Uterus (tissue), 4 donors: ENCODE data around the gene GRWD1. TPM values are rescaled to one million over a fixed set of nuclear protein-coding genes. Genes with fewer than 3 reads are reported as not detected.

Experiments
- DNase-seq, 2 donors: peaks; one replicate each; pipeline ENCODE4 v3.0.0-alpha.2; 2019 to 2020
- H3K27ac ChIP-seq, 2 donors: fragments of 200-600 bp; sonication (generic); 1 replicate in 1 of 2; 2 replicates in 1 of 2; pipeline ENCODE4 v1.5.1; 2016 to 2018
- H3K27me3 ChIP-seq, 2 donors: fragments of 200-600 bp; sonication (generic); one replicate each; pipeline ENCODE4 v1.5.1; 2018 to 2019; ENCODE audit warnings: control low read depth in 1 of 2
- H3K36me3 ChIP-seq, 2 donors: fragments of 200-600 bp; sonication (generic); one replicate each; pipeline ENCODE4 v1.5.1; 2019; ENCODE audit warnings: control low read depth in 1 of 2
- H3K4me1 ChIP-seq, 2 donors: fragments of 200-600 bp; sonication (generic); one replicate each; pipeline ENCODE4 v1.5.1; 2018 to 2019; ENCODE audit warnings: control low read depth in 1 of 2
- H3K4me3 ChIP-seq, 2 donors: fragments of 200-600 bp; sonication (generic); 1 replicate in 1 of 2; 2 replicates in 1 of 2; pipeline ENCODE4 v1.5.1; 2018 to 2019; ENCODE audit warnings: mild to moderate bottlenecking in 1 of 2
- H3K9me3 ChIP-seq, 2 donors: fragments of 200-600 bp; sonication (generic); one replicate each; pipeline ENCODE4 v1.5.1; 2019; ENCODE audit warnings: control low read depth in 1 of 2
- CTCF ChIP-seq, 4 experiments: fragments of 200-600 bp in 2 of 4; fragments of 450-650 bp in 2 of 4; sonication (generic) in 2 of 4; IDR thresholded peaks; one replicate each; pipeline ENCODE4 v1.5.1; 2016 to 2019; ENCODE audit warnings: antibody characterized with exemption in 4 of 4, mild to moderate bottlenecking in 2 of 4, moderate library complexity in 1 of 4
- POLR2A ChIP-seq, 2 donors: fragments of 450-650 bp; IDR thresholded peaks; one replicate each; pipeline ENCODE4 v1.6.1; 2016; ENCODE audit warnings: antibody characterized with exemption in 2 of 2, mild to moderate bottlenecking in 1 of 2, moderate library complexity in 1 of 2
- intact Hi-C: fragments of 100-400 bp; cut with DNase I; formaldehyde crosslinking; loops from one replicate; pipeline ENCODE4 v1.15.1; 2023; ENCODE audit warnings: low total_unique reads
- total RNA-seq, 4 donors: library from RNA; depleted of rRNA in 3 of 4; stranded (reverse); fragments of >200 nt in 3 of 4; gene quantifications; one replicate each; pipeline versions ENCODE4 v1.1.0 to v1.2.4, GENCODE V29; 2014 to 2023
- donor health status: DM: yes; HTN: yes; CAD: no.

GRWD1 gene
- total RNA-seq, 4 donors from 2014 or later = 7.7 to 33.8 (median 21.3) TPM

GRCh38 chr19:48466561-48467325 lies 21.0 kb downstream of the GRWD1 start:
- no peak for DNase-seq

GRCh38 chr19:48468772-48469288 lies 23.0 kb downstream of the GRWD1 start:
- H3K9me3 ChIP-seq = no peaks in the 10 kb centered on the region
- peak overlapping the region; percentile 91 to 98 for H3K4me3 ChIP-seq
- no peaks in the 10 kb centered on the region for H3K27me3 ChIP-seq
- no peak for TF ChIP-seq POLR2A (IDR thresholded peaks at IDR 0.05)
- TF ChIP-seq CTCF (IDR thresholded peaks at IDR 0.05) = no peak
- intact Hi-C loops = no loop called here
- DNase-seq = peak; percentile 100
- peak overlapping the region; percentile 93 to 98 for H3K27ac ChIP-seq
- no peaks in the 10 kb centered on the region for H3K36me3 ChIP-seq
- H3K4me1 ChIP-seq = peaks cover 0 to 6% of the 10 kb centered on the region in 2 donors

More at GRCh38 chr19:48466561-48467325, 21.0 kb downstream of the GRWD1 start:
- TF ChIP-seq CTCF (IDR thresholded peaks at IDR 0.05) (no peak), POLR2A (IDR thresholded peaks at IDR 0.05) (no peak)
- Histone ChIP-seq H3K4me3 (no peak overlapping the region), H3K27me3 (no peaks in the 10 kb centered on the region), H3K4me1 (peaks cover 0 to 6% of the 10 kb centered on the region in 2 donors), H3K9me3 (no peaks in the 10 kb centered on the region), H3K27ac (no peak overlapping the region), H3K36me3 (no peaks in the 10 kb centered on the region)
- intact Hi-C loops = no loop called here

- Histone ChIP-seq H3K9me3 (no peaks in the 10 kb centered on the region), H3K27ac (peak within 1 kb of the TSS; percentile 93 to 98), H3K4me1 (peaks cover 0 to 6% of the 10 kb centered on the region in 2 donors), H3K36me3 (no peaks in the 10 kb centered on the region), H3K27me3 (no peaks in the 10 kb centered on the region), H3K4me3 (peak within 1 kb of the TSS; percentile 91 to 98)
- peak; percentile 82 to 85 for DNase-seq
- intact Hi-C loops = no loop called here
- TF ChIP-seq CTCF (IDR thresholded peaks at IDR 0.05) (peak in 1 of 4 experiments; percentile 14), POLR2A (IDR thresholded peaks at IDR 0.05) (peak; percentile 89 to 94)
Observed at GRCh38 chr19:48469289-48469881, 23.6 kb downstream of the GRWD1 start, which contains the start of gene CYTH2. CYTH2 (plus strand) TSS chr19:48469369; CDS start chr19:48469508, 139 bp downstream.

- Histone ChIP-seq H3K27ac (peak overlapping the region; percentile 93 to 98), H3K9me3 (no peaks in the 10 kb centered on the region), H3K4me1 (peaks cover 0 to 6% of the 10 kb centered on the region in 2 donors), H3K36me3 (no peaks in the 10 kb centered on the region), H3K4me3 (peak overlapping the region; percentile 91 to 98), H3K27me3 (no peaks in the 10 kb centered on the region)
- intact Hi-C loops = no loop called here
- no peak for TF ChIP-seq POLR2A (IDR thresholded peaks at IDR 0.05)
- no peak for TF ChIP-seq CTCF (IDR thresholded peaks at IDR 0.05)
- no peak for DNase-seq
Observed at GRCh38 chr19:48469934-48470680, 24.3 kb downstream of the GRWD1 start.
